Thyroid gland (tissue), 4 donors: ENCODE measurements around the gene PTCH1.

Experiments
- CTCF ChIP-seq, 6 experiments: fragments of 200-600 bp in 3 of 6; fragments of 450-650 bp in 3 of 6; sonication (generic) in 3 of 6; IDR thresholded peaks; one replicate each; pipeline ENCODE4 v1.5.1; 2016 to 2019; ENCODE audit warnings: antibody characterized with exemption in 6 of 6, mild to moderate bottlenecking in 2 of 6, inconsistent platforms in 1 of 6, moderate library complexity in 1 of 6
- POLR2A ChIP-seq, 2 donors: fragments of 450-650 bp; IDR thresholded peaks; one replicate each; pipeline ENCODE4 v1.6.1; 2017; ENCODE audit warnings: antibody characterized with exemption in 2 of 2, mild to moderate bottlenecking in 2 of 2, moderate library complexity in 1 of 2

DNA sequence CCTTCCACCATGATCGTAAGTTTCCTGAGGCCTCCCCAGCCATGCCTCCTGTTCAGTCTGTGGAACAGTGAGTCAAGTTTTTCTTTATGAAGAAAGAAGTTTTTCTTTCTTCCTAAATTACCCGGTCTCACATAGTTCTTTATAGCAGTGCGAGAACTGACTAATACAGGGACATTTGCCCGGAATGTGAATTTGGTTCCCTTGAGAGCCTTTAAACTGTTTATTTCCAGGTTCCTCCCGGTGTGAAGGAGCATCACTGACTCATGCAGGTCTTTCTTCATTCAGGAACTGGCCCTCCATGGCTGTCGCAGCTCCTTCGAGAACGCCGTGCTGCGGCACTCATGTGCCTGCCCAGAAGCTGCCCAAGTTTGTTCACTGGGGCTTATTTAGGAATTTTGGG is 87.7 kb downstream of the PTCH1 start:
- TF ChIP-seq CTCF (IDR thresholded peaks at IDR 0.05) (no peak), POLR2A (IDR thresholded peaks at IDR 0.05) (no peak)
